Measurements from ENCODE around the gene OVOL3. TPM values are rescaled to one million over a fixed set of nuclear protein-coding genes. Genes with fewer than 3 reads are reported as not detected.
"Not testable (repeated sequence)": the region's sequence is repeated elsewhere in the genome, so short reads cannot be mapped to it uniquely, and the experiment has no call there.

Gene OVOL3
- total RNA-seq (2014; rRNA removed; shearing (Covaris generic); ENCODE audit: low replicate concordance), result not detected in 2 replicates

DNA sequence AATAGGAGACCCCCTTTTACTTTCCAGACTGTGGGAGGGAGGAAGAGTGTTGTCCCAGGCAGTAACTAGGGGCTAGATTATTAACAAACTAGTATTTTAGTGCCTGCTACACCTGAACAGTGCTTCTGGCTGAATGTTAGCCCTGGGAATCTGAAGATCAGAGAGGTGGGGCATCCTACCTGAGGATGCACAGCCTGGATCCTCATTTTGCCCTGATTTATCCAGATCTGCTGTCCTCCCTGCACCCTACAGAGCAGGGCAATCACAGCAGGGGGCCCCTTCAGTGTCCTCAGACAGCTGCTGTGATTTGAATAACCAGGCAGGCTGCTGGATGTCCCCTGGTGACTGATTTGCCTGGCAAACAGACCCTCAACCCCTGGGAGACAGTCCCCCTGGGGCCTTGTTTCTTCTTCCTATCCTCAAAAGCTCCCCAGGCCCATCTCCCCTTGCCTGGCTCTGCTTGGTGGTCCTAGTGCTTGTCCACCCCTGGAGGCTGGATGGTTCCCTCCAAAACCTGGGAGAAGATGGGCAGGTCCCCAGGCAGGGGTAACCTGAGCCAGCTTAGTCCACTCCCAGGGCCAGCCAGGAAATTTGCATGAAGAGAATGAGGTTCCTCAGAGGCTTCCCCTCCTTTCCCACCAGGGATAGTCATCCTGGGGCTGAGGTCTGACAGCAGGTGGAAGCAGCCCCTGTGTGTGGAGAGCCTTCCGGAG is at the start of gene OVOL3:
Gene OVOL3 (plus strand): TSS at position 657 of the 713 bp plus-strand sequence. CDS start 60 bp downstream, outside the sequence.
- in situ Hi-C loops (cut with HindIII; ENCODE audit: low pct_unique_long_range_greater_than_20kb, low sequenced_read_pairs), result no loop called here
- no peak for DNase-seq (ENCODE audit: low read depth)

DNA sequence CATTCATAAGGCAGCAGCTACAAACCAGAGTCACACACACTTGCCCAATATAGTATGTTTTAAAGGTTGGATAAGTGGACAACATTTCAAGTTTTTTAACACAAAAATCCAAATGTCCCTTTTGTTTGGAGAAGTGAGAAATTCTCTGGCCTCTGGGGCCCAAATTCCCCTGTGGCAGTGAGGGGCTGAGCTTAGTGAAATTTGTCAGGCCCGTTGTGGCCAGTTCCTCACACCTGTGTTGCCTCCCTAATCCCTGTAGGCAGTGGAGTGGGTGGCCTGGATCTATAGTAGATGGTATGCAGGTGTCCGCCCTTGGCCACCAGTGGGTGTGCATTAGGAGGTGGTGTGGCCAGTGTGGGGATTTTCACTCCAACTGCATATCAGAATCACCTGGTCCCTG is 49.6 kb upstream of the OVOL3 start:
- in situ Hi-C loops (cut with HindIII; ENCODE audit: low pct_unique_long_range_greater_than_20kb, low sequenced_read_pairs), result no loop called here
- DNase-seq (ENCODE audit: low read depth), result no peak

DNA sequence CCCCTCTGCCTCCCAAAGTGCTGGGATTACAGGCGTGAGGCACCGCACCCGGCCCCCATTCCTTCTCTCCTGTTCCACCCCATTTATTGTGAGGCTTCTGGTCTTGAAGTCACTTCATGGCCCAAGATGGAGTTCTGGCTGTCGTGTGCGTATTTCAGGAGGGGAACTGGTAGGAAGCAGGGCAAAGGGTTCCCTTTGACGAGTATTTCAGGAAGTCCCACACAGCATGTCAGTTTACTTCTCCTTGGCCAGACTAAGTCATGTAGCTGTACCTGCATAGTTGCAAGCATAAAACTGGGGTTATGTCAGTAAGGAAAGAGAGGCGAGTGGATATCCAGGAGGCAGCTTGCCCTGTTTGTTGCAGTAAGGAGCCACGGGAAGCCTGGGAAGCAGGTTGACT is 46.1 kb upstream of the OVOL3 start:
- no peak for DNase-seq (ENCODE audit: low read depth)
- in situ Hi-C loops (cut with HindIII; ENCODE audit: low pct_unique_long_range_greater_than_20kb, low sequenced_read_pairs), result no loop called here

DNA sequence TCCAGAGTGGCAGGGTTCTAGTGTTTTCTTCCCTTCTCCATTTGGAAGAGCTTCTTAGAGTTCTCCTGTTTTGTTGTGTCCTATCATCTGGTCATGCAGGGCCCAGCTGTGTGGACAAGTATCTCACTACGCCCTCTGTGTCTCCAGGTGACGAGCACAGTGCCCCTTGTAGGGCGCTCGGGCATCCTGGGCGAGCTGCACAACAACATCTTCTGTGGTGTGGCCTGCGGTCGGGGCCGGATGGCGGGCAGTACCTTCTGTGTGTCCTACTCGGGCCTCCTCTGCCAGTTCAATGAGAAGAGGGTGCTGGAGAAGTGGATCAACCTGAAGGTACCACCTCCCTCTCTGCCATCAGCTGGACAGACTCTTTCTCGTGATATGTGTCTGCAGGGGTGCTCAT is 43.3 kb upstream of the OVOL3 start:
- no peak for DNase-seq (ENCODE audit: low read depth)
- in situ Hi-C loops (cut with HindIII; ENCODE audit: low pct_unique_long_range_greater_than_20kb, low sequenced_read_pairs), result no loop called here

DNA sequence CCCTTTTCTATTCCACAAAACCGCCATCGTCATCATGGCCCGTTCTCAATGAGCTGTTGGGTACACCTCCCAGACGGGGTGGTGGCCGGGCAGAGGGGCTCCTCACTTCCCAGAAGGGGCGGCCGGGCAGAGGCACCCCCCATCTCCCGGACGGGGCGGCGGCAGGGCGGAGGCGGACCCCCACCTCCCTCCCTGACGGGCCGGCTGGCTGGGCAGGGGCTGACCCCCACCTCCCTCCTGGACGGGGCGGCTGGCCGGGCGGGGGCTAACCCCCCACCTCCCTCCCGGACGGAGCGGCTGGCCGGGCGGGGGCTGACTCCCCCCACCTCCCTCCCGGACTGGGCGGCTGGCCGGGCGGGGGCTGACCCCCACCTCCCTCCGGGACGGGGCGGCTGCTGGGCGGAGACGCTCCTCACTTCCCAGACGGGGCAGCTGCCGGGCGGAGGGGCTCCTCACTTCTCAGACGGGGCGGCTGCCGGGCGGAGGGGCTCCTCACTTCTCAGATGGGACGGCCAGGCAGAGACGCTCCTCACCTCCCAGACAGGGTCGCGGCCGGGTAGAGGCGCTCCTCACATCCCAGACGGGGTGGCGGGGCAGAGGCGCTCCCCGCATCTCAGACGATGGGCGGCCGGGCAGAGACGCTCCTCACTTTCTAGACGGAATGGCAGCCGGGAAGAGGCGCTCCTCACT is 42.0 kb upstream of the OVOL3 start:
- in situ Hi-C loops (cut with HindIII; ENCODE audit: low pct_unique_long_range_greater_than_20kb, low sequenced_read_pairs); DNase-seq (ENCODE audit: low read depth): not testable (repeated sequence)

DNA sequence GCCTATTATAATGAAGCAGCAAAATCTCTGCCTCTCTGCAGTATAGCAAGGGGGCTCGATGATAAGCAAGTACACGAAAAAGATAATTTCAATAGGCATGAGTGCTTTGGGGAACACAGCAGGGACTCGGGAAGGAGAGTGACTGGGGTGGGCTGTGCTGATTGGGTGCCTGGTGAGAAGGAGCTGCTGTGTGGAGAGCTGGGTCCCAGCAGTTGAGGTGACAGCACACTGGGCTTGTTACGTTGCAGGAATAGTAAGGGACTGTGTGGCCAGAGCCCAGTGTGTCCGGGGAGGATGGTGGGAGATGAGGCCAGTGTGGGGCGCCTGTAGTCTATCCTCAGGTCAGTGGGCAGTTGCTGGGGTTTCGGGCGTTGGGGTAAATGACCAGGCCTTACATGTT is 38.9 kb upstream of the OVOL3 start:
- DNase-seq (ENCODE audit: low read depth), result no peak
- in situ Hi-C loops (cut with HindIII; ENCODE audit: low pct_unique_long_range_greater_than_20kb, low sequenced_read_pairs), result no loop called here

DNA sequence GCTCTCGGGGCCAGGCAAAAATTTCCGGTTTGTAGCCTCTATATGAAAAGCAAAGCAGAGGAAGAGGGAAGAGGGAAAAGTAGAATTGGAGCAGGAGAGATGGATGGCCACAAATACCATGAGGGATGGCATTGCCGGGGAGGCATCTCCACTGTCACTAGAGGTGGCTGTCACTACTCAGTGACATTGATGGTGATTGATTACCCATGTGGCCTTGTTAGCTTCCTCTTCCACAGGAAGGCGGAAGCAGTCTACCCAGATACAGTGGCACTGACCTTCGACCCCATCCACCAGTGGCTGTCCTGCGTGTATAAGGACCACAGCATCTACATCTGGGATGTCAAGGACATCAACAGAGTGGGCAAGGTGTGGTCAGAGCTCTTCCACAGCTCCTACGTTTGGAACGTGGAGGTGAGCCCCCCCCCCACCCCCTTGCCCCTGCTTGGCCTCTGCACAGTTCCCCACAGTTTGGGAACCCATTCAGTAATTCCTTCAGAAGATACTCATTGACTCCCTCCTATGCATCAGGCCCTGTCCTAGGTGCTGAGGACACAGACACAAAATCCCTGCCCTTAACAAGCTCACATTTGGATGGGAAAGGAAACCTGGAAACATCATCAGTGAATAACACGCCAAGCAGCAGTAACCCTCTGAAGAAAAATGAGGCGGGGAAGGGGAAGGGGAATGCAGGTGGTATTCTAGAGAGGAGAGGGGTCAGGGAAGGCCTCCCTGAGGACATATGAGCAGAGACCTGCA is 37.6 kb upstream of the OVOL3 start:
- no peak for DNase-seq (ENCODE audit: low read depth)
- in situ Hi-C loops (cut with HindIII; ENCODE audit: low pct_unique_long_range_greater_than_20kb, low sequenced_read_pairs), result no loop called here

DNA sequence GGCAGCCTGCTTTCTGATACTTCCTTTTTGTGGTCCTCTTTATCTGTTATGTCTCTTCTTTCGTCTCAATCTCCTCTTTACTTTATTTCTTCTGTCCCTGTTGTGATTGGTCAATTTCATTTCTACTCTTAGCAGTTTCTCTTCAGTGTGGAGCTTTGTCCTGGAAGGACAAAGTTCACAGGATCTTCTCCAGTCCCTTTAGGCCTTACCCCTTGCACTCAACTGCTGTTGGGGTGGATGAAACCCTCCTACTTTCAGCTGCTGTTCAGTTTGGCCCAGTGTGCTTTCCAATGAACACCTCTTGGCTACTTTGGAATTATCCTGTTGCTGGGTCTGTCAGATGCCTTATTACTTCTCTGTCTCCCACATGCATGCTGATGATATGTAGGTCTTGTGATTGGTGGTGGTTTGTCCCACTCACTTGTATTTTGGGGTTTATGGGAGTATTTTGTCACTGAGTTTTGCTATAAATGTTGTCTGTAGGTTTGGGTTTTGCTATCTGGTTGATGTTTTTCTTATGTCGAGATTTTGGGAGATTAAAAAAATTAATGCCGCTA is 31.5 kb upstream of the OVOL3 start:
- in situ Hi-C loops (cut with HindIII; ENCODE audit: low pct_unique_long_range_greater_than_20kb, low sequenced_read_pairs), result no loop called here

DNA sequence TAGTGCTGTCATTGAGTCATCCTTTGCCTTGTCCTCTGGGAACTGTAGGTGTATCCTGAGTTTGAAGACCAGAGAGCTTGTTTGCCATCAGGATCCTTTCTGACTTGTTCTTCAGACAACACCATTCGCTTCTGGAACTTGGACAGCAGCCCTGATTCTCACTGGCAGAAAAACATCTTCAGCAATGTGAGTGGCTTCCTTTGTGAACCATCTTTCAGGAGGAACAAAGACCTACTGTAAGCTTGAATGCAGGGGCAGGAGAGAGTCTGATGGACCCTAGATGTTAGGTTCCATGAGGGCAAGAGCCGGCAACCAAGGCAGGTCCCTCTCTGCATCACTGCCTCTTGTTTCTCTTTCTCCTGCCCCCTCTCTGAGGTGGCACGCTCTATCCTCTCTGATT is 29.6 kb upstream of the OVOL3 start:
- DNase-seq (ENCODE audit: low read depth), result no peak
- in situ Hi-C loops (cut with HindIII; ENCODE audit: low pct_unique_long_range_greater_than_20kb, low sequenced_read_pairs), result no loop called here

More for the DNA sequence above, 31.5 kb upstream of the OVOL3 start:
- DNase-seq (ENCODE audit: low read depth), result no peak

DNA sequence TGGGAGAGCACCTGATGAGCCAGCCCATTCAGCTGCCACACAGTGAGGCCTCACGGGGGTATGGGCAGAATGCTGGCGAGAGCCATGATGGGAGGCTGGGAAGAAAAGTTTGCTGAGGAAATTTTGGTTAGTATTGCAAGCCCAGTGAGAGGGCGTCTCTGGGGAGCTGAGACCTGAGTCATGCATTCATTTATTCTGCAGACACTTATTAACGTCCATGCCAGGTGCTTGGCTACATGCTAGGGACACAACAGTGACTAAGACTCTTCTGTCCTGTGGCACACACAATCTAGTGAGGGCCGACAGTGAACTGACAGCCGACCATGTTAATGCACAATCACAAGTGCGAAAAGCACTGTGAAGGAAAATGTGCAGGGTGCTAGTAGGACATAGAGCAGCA is 29.0 kb upstream of the OVOL3 start:
- DNase-seq (ENCODE audit: low read depth), result no peak
- in situ Hi-C loops (cut with HindIII; ENCODE audit: low pct_unique_long_range_greater_than_20kb, low sequenced_read_pairs), result no loop called here

DNA sequence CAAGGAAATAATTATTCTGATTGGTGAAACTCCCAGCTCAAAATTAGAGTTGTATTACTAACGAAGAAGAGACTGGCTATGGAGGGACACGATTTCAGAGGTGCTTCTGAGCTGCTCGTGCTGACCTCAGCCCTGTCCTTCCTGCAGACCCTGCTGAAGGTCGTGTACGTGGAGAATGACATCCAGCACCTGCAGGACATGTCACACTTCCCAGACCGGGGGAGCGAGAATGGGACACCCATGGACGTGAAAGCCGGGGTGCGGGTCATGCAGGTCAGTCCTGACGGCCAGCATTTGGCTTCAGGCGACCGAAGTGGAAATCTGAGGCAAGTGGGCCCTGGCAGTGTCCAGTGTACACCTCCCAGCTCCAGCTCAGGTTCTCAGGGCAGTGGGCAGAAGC is 28.0 kb upstream of the OVOL3 start:
- in situ Hi-C loops (cut with HindIII; ENCODE audit: low pct_unique_long_range_greater_than_20kb, low sequenced_read_pairs), result no loop called here

DNA sequence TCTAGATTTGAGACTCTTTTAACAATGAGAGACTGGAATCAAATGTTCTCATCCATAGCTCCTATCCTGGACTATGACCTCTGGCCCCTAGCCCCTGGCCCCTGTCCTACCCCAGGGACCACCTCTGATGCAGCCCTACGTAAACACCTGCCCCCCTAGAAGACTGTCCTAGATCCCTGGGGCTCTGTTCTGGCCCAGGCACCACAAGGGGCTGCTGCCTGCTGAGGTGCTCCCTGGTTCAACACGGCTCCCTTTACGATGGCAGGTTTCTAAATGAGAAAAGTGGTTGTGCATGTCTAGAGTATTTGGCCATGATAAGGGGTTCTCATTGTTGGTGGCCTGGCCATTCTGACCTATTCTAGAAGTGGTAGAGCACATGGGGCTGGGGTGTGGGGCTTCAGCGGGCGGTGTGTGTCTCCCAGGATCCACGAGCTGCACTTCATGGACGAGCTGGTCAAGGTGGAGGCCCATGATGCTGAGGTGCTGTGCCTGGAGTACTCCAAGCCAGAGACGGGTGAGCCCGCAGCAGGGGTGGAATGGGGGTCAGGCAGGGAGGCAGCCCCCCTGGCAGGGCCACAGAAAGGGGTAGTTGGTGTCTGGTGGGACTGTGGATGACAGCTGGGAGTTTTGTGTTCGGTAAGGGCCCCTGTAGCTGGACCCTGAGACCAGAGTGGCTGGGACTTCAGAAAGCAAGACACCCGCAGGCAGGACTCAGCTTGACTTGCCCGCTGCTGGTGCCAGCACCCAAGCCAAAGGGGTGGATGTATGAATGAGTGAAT is 26.5 kb upstream of the OVOL3 start:
- in situ Hi-C loops (cut with HindIII; ENCODE audit: low pct_unique_long_range_greater_than_20kb, low sequenced_read_pairs), result no loop called here
- DNase-seq (ENCODE audit: low read depth), result no peak

More for the DNA sequence above, 28.0 kb upstream of the OVOL3 start:
- no peak for DNase-seq (ENCODE audit: low read depth)

DNA sequence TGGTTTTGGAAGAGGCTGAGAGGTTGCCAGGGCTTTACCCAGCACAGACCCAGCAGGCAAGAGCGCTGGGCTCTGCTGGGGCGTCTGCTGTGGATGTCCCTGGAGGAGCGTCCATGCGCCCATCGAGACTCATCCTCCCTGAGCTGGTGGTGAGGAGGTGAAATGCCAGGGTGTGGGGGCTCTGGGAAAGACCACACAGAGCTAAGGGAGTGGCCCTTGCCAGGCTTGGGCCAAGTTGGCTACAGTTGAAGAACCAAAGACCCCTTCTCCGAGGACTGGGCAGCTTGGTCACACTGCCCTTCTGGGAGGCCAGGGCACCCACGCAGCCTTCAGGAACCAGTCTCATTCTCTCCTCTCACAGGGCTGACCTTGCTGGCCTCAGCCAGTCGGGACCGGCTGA is 24.6 kb upstream of the OVOL3 start:
- in situ Hi-C loops (cut with HindIII; ENCODE audit: low pct_unique_long_range_greater_than_20kb, low sequenced_read_pairs), result no loop called here
- DNase-seq (ENCODE audit: low read depth), result no peak

DNA sequence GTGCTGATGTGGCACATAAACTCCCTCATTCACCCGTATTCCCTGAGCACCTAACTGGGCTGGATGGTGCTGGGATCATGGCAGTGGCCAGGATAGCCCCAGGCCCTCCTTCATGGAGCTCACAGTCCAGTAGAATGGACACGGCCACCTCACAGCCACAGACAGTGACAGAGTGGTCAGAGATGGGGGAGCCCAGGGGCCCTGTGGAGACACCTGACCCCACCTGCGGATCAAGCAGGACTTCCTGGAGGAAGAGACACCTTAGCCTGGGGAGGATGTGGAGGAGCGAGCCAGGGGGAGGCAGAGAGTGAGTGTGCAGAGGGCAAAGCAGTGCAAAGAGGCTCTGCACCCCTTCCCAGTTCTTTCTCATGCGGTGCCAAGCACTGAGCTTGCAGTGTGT is 21.1 kb upstream of the OVOL3 start:
- no peak for DNase-seq (ENCODE audit: low read depth)
- in situ Hi-C loops (cut with HindIII; ENCODE audit: low pct_unique_long_range_greater_than_20kb, low sequenced_read_pairs), result no loop called here

DNA sequence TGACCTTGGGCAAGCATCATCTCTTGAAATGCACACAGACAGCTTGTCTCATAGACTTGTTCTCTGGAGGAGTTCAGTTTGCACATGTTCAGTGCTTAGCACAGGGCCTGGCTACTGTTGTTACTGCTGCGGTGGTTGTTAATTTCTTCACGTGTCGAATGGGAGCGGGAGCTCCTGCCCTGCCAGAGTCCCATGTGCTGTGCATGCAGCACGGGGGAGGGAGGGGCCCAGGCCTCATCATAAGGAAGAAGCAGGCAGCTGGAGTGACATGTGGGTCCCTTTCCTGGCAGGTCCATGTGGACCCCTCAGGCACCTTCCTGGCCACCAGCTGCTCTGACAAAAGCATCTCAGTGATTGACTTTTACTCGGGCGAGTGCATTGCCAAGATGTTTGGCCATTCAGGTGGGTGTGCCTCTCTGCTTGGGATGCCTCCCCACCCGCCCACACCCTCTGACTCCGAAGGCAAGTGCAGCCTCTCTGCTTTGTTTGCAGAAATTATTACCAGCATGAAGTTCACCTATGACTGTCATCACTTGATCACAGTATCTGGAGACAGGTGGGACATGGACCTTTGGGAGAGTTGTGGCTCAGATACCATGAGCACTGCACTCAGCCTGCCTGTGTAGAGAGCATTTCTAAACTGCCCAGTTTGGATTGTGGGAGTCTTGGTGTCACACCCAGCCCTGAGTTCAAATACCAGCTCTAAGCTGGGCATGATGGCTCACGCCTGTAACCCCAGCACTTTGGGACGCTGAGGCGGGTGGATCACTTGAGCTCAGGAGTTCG is 19.8 kb upstream of the OVOL3 start:
- in situ Hi-C loops (cut with HindIII; ENCODE audit: low pct_unique_long_range_greater_than_20kb, low sequenced_read_pairs), result no loop called here
- DNase-seq (ENCODE audit: low read depth), result no peak

DNA sequence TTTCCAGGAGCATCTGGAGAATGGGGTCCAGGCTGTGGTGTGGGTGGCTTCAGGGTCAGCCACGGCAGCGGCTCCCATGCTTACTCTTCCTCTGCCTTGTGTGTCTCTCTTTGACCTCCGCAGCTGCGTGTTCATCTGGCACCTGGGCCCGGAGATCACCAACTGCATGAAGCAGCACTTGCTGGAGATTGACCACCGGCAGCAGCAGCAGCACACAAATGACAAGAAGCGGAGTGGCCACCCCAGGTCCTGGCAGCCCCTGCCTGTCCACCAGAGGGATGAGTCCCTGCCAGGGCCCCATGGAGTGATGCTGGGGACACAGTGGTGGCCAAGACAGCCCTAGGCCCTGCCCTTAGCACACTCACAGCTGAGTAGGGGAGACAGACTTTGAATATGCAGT is 18.4 kb upstream of the OVOL3 start:
- DNase-seq (ENCODE audit: low read depth), result no peak
- in situ Hi-C loops (cut with HindIII; ENCODE audit: low pct_unique_long_range_greater_than_20kb, low sequenced_read_pairs), result no loop called here

DNA sequence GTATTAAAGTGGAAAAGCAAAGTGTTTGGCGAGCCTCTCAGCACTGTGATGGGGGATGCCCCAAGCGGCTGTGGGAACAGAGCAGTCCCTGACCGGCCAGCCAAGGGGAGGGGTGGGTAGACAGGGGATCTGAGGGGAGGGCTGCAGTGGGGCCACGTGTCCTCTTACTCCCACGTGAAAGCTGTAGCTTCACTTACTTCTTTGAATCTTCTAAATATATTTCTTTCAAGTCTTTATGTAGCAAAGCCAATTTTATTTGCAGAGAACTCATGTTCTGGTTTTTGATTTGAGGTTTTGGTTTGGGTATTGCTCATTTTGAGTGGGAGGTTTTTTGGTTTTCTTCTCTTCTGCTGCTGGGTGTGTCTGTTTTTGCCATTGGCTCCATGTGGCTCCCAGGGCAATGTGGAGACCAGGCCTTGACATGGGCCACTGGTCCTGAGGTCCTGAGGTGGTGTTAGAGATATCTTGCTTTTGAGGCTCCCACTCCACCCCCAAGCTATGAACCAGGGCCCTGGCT is 17.7 kb upstream of the OVOL3 start:
- no peak for DNase-seq (ENCODE audit: low read depth)
- in situ Hi-C loops (cut with HindIII; ENCODE audit: low pct_unique_long_range_greater_than_20kb, low sequenced_read_pairs), result no loop called here

Measured in Caki2 (cell line).